Measurements from ENCODE around the gene STK10.

The STK10 gene

DNA sequence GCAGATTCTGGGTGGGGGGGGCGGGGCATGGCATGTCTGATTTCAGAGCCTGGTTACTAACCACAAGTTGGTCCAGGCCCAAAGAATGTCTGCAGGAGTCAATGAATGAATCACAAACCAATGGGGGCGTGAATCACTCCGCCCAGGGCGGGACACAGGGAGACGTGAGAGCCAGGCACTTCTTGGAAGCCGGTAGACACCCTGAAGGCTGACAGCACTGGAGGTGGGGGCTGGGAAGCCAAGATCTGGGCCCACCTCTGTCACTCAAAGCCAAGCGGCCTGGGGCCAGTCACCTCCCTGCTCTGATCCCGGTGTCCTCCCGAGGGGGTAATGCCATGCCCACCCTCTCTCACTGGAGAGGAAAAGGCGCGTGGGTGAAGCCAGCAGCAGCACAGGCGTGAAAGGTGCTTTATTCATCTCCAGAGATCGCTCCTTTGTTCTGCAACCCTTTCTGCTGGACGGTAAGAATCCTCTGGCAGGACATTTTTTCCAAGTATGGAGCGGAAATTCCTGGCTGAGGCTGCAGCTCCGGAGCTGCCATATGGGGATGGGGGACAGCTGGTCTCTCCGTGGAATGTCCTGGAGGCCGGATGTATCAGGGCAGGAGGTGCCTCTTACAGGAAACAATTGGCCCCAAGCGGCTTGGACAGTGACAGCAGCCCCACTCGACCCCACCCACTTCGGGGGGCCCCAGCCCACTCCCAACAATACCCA, 85.0 kb downstream of the STK10 start:
- H3K4me1 ChIP-seq (ENCODE audit: insufficient read depth, low read length, poor library complexity, severe bottlenecking), result peaks cover 6% of the 10 kb centered on the region
- H2AFZ ChIP-seq (ENCODE audit: low read length), result no peak overlapping the region
- no peaks in the 10 kb centered on the region for H3K9me3 ChIP-seq (ENCODE audit: insufficient read depth, low read depth, low read length)
- TF ChIP-seq CTCF (conservative IDR thresholded peaks at IDR 0.05; ENCODE audit: low read length) (no peak), EZH2phosphoT487 (IDR thresholded peaks at IDR 0.05; ENCODE audit: borderline replicate concordance) (no peak)
- H3K4me2 ChIP-seq (ENCODE audit: low read depth, low read length, poor library complexity, severe bottlenecking), result no peak overlapping the region
- no peaks in the 10 kb centered on the region for H3K27me3 ChIP-seq (ENCODE audit: insufficient read depth, low read length, poor library complexity, severe bottlenecking)
- H3K9ac ChIP-seq (ENCODE audit: low read depth, low read length, poor library complexity, severe bottlenecking), result no peak overlapping the region
- peaks cover 51% of the 10 kb centered on the region; the same call in 1 of the 2 replicates for H3K36me3 ChIP-seq (ENCODE audit: insufficient read depth, low read length)
- no peak overlapping the region for H3K4me3 ChIP-seq (ENCODE audit: low read length, poor library complexity, severe bottlenecking)
- no peaks in the 10 kb centered on the region for H3K79me2 ChIP-seq (ENCODE audit: insufficient read depth, low read length)
- H3F3A ChIP-seq (ENCODE audit: low read depth), result no peaks in the 10 kb centered on the region
- H3K9me2 ChIP-seq (replicated peaks; ENCODE audit: low read depth, low read length), result no peaks in the 10 kb centered on the region
- H4K20me1 ChIP-seq (ENCODE audit: insufficient read depth, low read length, poor library complexity, severe bottlenecking), result no peaks in the 10 kb centered on the region

DNA sequence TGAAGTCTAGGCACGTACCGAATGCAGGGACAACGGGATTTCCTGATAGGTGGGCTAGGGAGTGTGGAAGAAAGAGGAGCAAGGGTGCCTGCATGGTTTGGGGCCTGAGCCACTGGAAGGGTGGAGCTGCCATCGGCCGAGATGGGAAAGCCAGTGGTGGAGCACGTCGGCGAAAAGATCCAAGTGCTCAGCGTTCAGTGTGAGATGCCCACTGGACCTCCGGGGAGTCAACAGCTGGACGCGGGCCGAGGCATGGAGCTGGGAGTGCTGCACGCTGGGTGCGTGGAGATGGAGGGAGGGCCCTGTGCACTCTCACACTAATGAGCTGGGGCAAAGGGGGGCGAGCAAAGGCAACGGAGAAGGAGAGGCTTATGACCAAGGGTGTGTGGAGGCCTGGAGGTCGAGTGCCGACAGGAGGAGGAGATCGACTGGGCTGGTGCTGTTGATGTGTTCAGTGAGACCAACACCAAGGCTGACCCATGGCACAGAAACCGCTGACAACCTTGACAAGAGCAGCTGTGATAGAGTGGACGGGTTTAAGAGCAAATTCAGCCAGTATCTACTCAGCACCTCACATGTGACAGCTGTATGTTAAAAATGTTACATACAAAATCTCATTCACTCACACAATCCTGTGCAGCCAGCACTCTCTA, 85.7 kb downstream of the STK10 start:
- no peaks in the 10 kb centered on the region for H3K27me3 ChIP-seq (ENCODE audit: insufficient read depth, low read length, poor library complexity, severe bottlenecking)
- peaks cover 3% of the 10 kb centered on the region for H3K4me1 ChIP-seq (ENCODE audit: insufficient read depth, low read length, poor library complexity, severe bottlenecking)
- no peaks in the 10 kb centered on the region for H3K9me2 ChIP-seq (replicated peaks; ENCODE audit: low read depth, low read length)
- H4K20me1 ChIP-seq (ENCODE audit: insufficient read depth, low read length, poor library complexity, severe bottlenecking), result no peaks in the 10 kb centered on the region
- TF ChIP-seq EZH2phosphoT487 (IDR thresholded peaks at IDR 0.05; ENCODE audit: borderline replicate concordance), result no peak
- no peak for TF ChIP-seq CTCF (conservative IDR thresholded peaks at IDR 0.05; ENCODE audit: low read length)
- H3K9ac ChIP-seq (ENCODE audit: low read depth, low read length, poor library complexity, severe bottlenecking), result no peak overlapping the region
- no peaks in the 10 kb centered on the region for H3K9me3 ChIP-seq (ENCODE audit: insufficient read depth, low read depth, low read length)
- H3F3A ChIP-seq (ENCODE audit: low read depth), result no peaks in the 10 kb centered on the region
- no peak overlapping the region for H2AFZ ChIP-seq (ENCODE audit: low read length)
- peaks cover 51% of the 10 kb centered on the region; the same call in 1 of the 2 replicates for H3K36me3 ChIP-seq (ENCODE audit: insufficient read depth, low read length)
- H3K79me2 ChIP-seq (ENCODE audit: insufficient read depth, low read length), result no peaks in the 10 kb centered on the region
- H3K4me2 ChIP-seq (ENCODE audit: low read depth, low read length, poor library complexity, severe bottlenecking), result no peak overlapping the region
- H3K4me3 ChIP-seq (ENCODE audit: low read length, poor library complexity, severe bottlenecking), result no peak overlapping the region

DNA sequence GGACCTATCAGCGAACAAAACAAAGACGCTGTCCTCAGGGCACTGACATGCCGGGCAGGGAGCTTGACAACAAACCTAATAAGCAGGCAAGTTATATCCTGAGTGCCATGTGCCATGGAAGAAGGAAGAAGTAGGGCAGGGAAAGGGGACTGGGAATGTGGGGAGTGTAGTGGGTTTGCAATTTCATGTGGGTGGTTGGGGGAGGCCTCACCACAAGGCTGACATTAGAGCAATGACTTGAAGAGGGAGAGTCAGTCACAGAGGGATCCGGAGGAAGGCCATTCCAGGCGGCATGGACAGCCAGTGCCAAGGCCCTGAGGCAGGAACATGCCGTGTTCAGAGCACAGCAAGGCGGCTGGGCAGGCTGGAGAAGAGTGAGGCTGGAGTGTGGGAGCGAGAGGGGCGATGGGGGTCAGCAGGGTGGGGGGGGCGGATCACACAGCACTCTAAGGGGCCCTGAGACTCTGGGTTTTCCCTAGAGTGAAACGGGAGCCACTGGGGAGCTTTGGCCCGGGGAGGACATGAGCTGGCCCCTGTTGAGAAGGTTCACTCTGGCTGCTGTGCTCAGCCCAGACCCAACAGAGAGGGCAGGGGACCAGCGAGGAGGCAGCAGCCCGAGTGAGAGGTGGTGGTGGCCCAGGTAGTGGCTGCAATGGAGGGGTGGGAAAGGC, 86.3 kb downstream of the STK10 start:
- Histone ChIP-seq H3K36me3 (ENCODE audit: insufficient read depth, low read length) (peaks cover 51% of the 10 kb centered on the region; the same call in 1 of the 2 replicates), H3K4me3 (ENCODE audit: low read length, poor library complexity, severe bottlenecking) (no peak overlapping the region), H2AFZ (ENCODE audit: low read length) (no peak overlapping the region), H3K9me2 (replicated peaks; ENCODE audit: low read depth, low read length) (no peaks in the 10 kb centered on the region), H3K4me1 (ENCODE audit: insufficient read depth, low read length, poor library complexity, severe bottlenecking) (no peaks in the 10 kb centered on the region), H3K9me3 (ENCODE audit: insufficient read depth, low read depth, low read length) (no peaks in the 10 kb centered on the region), H3K4me2 (ENCODE audit: low read depth, low read length, poor library complexity, severe bottlenecking) (no peak overlapping the region), H3K9ac (ENCODE audit: low read depth, low read length, poor library complexity, severe bottlenecking) (no peak overlapping the region), H3K79me2 (ENCODE audit: insufficient read depth, low read length) (no peaks in the 10 kb centered on the region), H3F3A (ENCODE audit: low read depth) (no peaks in the 10 kb centered on the region), H3K27me3 (ENCODE audit: insufficient read depth, low read length, poor library complexity, severe bottlenecking) (no peaks in the 10 kb centered on the region), H4K20me1 (ENCODE audit: insufficient read depth, low read length, poor library complexity, severe bottlenecking) (no peaks in the 10 kb centered on the region)
- TF ChIP-seq EZH2phosphoT487 (IDR thresholded peaks at IDR 0.05; ENCODE audit: borderline replicate concordance), result no peak
- no peak for TF ChIP-seq CTCF (conservative IDR thresholded peaks at IDR 0.05; ENCODE audit: low read length)
